NK-92 treated with Interleukin-12 subunit alpha and Interleukin-12 subunit beta, amount 100 ng/mL, for 24 hours (cell line): ENCODE results near the gene CDK17.
"Not testable (repeated sequence)": the region's sequence is repeated elsewhere in the genome, so short reads cannot be mapped to it uniquely, and the experiment has no call there.

ENCODE experiments used
- DNase-seq: peaks from one replicate; lab custom pipeline; 2025; lab: John Stamatoyannopoulos, UW

Gene CDK17

GRCh38 chr12:96315741-96316481 is 84.3 kb downstream of the CDK17 start:
- not testable (repeated sequence) for DNase-seq

- DNase-seq: no peak
Observed at GRCh38 chr12:96314723-96315122, 85.5 kb downstream of the CDK17 start.

GRCh38 chr12:96313606-96314005 is 86.6 kb downstream of the CDK17 start:
- DNase-seq: no peak

- DNase-seq: no peak
Observed at GRCh38 chr12:96311191-96311590, 89.0 kb downstream of the CDK17 start.

- DNase-seq: no peak
Observed at GRCh38 chr12:96310067-96310466, 90.2 kb downstream of the CDK17 start.

GRCh38 chr12:96308881-96309280 is 91.4 kb downstream of the CDK17 start:
- DNase-seq: no peak

- DNase-seq: no peak
Observed at GRCh38 chr12:96305665-96306064, 94.6 kb downstream of the CDK17 start.

GRCh38 chr12:96303653-96304052 is 96.6 kb downstream of the CDK17 start:
- no peak for DNase-seq

GRCh38 chr12:96302687-96303310 is 97.4 kb downstream of the CDK17 start:
- no peak for DNase-seq

- no peak for DNase-seq
Observed at GRCh38 chr12:96301732-96302131, 98.5 kb downstream of the CDK17 start.

GRCh38 chr12:96300064-96300463 is 100.2 kb downstream of the CDK17 start:
- DNase-seq: no peak

GRCh38 chr12:96297504-96297903 is 102.7 kb downstream of the CDK17 start:
- no peak for DNase-seq

GRCh38 chr12:96295532-96296160 is 104.6 kb downstream of the CDK17 start:
- no peak for DNase-seq

- no peak for DNase-seq
Observed at GRCh38 chr12:96294831-96295230, 105.4 kb downstream of the CDK17 start.

- DNase-seq: no peak
Observed at GRCh38 chr12:96293093-96293492, 107.1 kb downstream of the CDK17 start.

- DNase-seq: no peak
Observed at GRCh38 chr12:96289067-96289466, 111.2 kb downstream of the CDK17 start.

GRCh38 chr12:96285158-96285557 is 115.1 kb downstream of the CDK17 start:
- no peak for DNase-seq

- no peak for DNase-seq
Observed at GRCh38 chr12:96274331-96274730, 125.9 kb downstream of the CDK17 start.

GRCh38 chr12:96271469-96272199 is 128.6 kb downstream of the CDK17 start:
- no peak for DNase-seq

- no peak for DNase-seq
Observed at GRCh38 chr12:96266238-96266637, 134.0 kb downstream of the CDK17 start.

- DNase-seq: no peak
Observed at GRCh38 chr12:96265836-96266235, 134.4 kb downstream of the CDK17 start.

GRCh38 chr12:96265400-96265799 is 134.8 kb downstream of the CDK17 start:
- DNase-seq: no peak

- DNase-seq: no peak
Observed at GRCh38 chr12:96263449-96263902, 136.8 kb downstream of the CDK17 start.
